WTC11 (cell line): ENCODE results near the gene AGBL4. TPM values are rescaled to one million over a fixed set of nuclear protein-coding genes. Genes with fewer than 3 reads are reported as not detected.

ENCODE experiments used
- ATAC-seq: fragments of 200-7000 bp; cut with Tn5 transposase; 2 replicates; pipeline ENCODE4 v1.10.0; 2021; ENCODE audit warnings: mild to moderate bottlenecking, moderate library complexity
- CTCF ChIA-PET: fragments of 300-600 bp; sonication (Branson Sonifier 250); formaldehyde crosslinking; loops from one replicate; lab custom pipeline; 2021; ENCODE audit warnings: antibody characterized with exemption; lab: Charles Lee
- POLR2A ChIA-PET: fragments of 350-600 bp; sonication (Branson Sonifier 250); formaldehyde crosslinking; loops from one replicate; lab custom pipeline; 2021; ENCODE audit warnings: antibody characterized with exemption; lab: Charles Lee
- DNase-seq: peaks from one replicate; pipeline ENCODE4 v3.0.0; 2021; ENCODE audit warnings: low spot score
- H3K27ac Mint-ChIP-seq: 2 replicates; pipeline ENCODE4 v1.8.0; 2021; ENCODE audit warnings: mixed read lengths
- H3K27me3 Mint-ChIP-seq: 2 replicates; pipeline ENCODE4 v1.8.0; 2021; ENCODE audit warnings: low read depth, mild to moderate bottlenecking, moderate library complexity, mixed read lengths
- H3K36me3 Mint-ChIP-seq: 2 replicates; pipeline ENCODE4 v1.8.0; 2021; ENCODE audit warnings: mixed read lengths
- H3K4me1 Mint-ChIP-seq: 2 replicates; pipeline ENCODE4 v1.8.0; 2022; ENCODE audit warnings: mixed read lengths
- H3K4me3 Mint-ChIP-seq: 2 replicates; pipeline ENCODE4 v1.8.0; 2021; ENCODE audit warnings: mild to moderate bottlenecking, moderate library complexity, mixed read lengths
- H3K9me3 Mint-ChIP-seq: 2 replicates; pipeline ENCODE4 v1.8.0; 2021; ENCODE audit warnings: mixed read lengths
- ATF1 ChIP-seq: sonication (generic); formaldehyde crosslinking; IDR thresholded peaks from 2 replicates; pipeline ENCODE4 v1.8.1; 2023; ENCODE audit warnings: mild to moderate bottlenecking, moderate library complexity, missing genetic modification reagents
- ESRRA ChIP-seq: sonication (generic); formaldehyde crosslinking; IDR thresholded peaks from 2 replicates; pipeline ENCODE4 v1.8.1; 2022; ENCODE audit warnings: mild to moderate bottlenecking, missing genetic modification reagents, borderline replicate concordance
- FOXJ3 ChIP-seq: sonication (generic); formaldehyde crosslinking; IDR thresholded peaks from 2 replicates; pipeline ENCODE4 v1.9.0; 2021; ENCODE audit warnings: missing genetic modification reagents, mild to moderate bottlenecking, borderline replicate concordance
- FOXK1 ChIP-seq: sonication (generic); formaldehyde crosslinking; IDR thresholded peaks from 2 replicates; pipeline ENCODE4 v1.8.0; 2022; ENCODE audit warnings: mild to moderate bottlenecking, moderate library complexity, missing genetic modification reagents
- FOXP1 ChIP-seq: sonication (generic); formaldehyde crosslinking; IDR thresholded peaks from 2 replicates; pipeline ENCODE4 v1.8.0; 2022; ENCODE audit warnings: missing genetic modification reagents, mild to moderate bottlenecking, moderate library complexity, borderline replicate concordance
- GABPB1 ChIP-seq: sonication (generic); formaldehyde crosslinking; IDR thresholded peaks from 2 replicates; pipeline ENCODE4 v1.8.1; 2023; ENCODE audit warnings: mild to moderate bottlenecking, missing genetic modification reagents
- GTF2I ChIP-seq: fragments of 250-450 bp; sonication (Bioruptor Pico); conservative IDR thresholded peaks from 2 replicates; pipeline ENCODE4 v1.4.0; 2021; ENCODE audit warnings: mild to moderate bottlenecking
- JAZF1 ChIP-seq: fragments of 250-450 bp; sonication (Bioruptor Pico); IDR thresholded peaks from 2 replicates; pipeline ENCODE4 v1.9.0; 2021; ENCODE audit warnings: moderate library complexity, mild to moderate bottlenecking, inconsistent platforms
- JUN ChIP-seq: sonication (generic); formaldehyde crosslinking; IDR thresholded peaks from 2 replicates; pipeline ENCODE4 v1.8.0; 2023; ENCODE audit warnings: mild to moderate bottlenecking, missing genetic modification reagents
- KAT7 ChIP-seq: sonication (generic); formaldehyde crosslinking; IDR thresholded peaks from 2 replicates; pipeline ENCODE4 v1.8.1; 2023; ENCODE audit warnings: missing genetic modification reagents, mild to moderate bottlenecking, borderline replicate concordance
- MXD4 ChIP-seq: fragments of 250-450 bp; sonication (Bioruptor Pico); IDR thresholded peaks from 2 replicates; pipeline ENCODE4 v1.8.0; 2021; ENCODE audit warnings: mild to moderate bottlenecking, moderate library complexity, borderline replicate concordance
- SMAD4 ChIP-seq: sonication (generic); formaldehyde crosslinking; IDR thresholded peaks from 2 replicates; pipeline ENCODE4 v1.8.0; 2022; ENCODE audit warnings: mild to moderate bottlenecking, missing genetic modification reagents
- TEAD4 ChIP-seq: sonication (generic); formaldehyde crosslinking; IDR thresholded peaks from 2 replicates; pipeline ENCODE4 v1.8.0; 2022; ENCODE audit warnings: mild to moderate bottlenecking, missing genetic modification reagents
- TP53 ChIP-seq: sonication (generic); formaldehyde crosslinking; IDR thresholded peaks from 2 replicates; pipeline ENCODE4 v1.8.1; 2023; ENCODE audit warnings: mild to moderate bottlenecking, missing genetic modification reagents
- USF1 ChIP-seq: sonication (generic); formaldehyde crosslinking; IDR thresholded peaks from 2 replicates; pipeline ENCODE4 v1.8.0; 2022; ENCODE audit warnings: mild to moderate bottlenecking, missing genetic modification reagents
- ZBTB21 ChIP-seq: sonication (generic); formaldehyde crosslinking; IDR thresholded peaks from 2 replicates; pipeline ENCODE4 v1.8.1; 2023; ENCODE audit warnings: mild to moderate bottlenecking, missing genetic modification reagents, borderline replicate concordance
- ZNF138 ChIP-seq: sonication (generic); formaldehyde crosslinking; conservative IDR thresholded peaks from 2 replicates; pipeline ENCODE4 v1.8.1; 2022; ENCODE audit warnings: mild to moderate bottlenecking, moderate library complexity, missing genetic modification reagents
- ZNF671 ChIP-seq: fragments of 250-450 bp; sonication (Bioruptor Pico); IDR thresholded peaks from 2 replicates; pipeline ENCODE4 v1.8.0; 2021; ENCODE audit warnings: mild to moderate bottlenecking
- ZSCAN18 ChIP-seq: fragments of 250-450 bp; sonication (Bioruptor Pico); IDR thresholded peaks from 2 replicates; pipeline ENCODE4 v2.1.2; 2022; ENCODE audit warnings: mild to moderate bottlenecking, moderate library complexity
- total RNA-seq: library from RNA; stranded (reverse); gene quantifications from 3 replicates; pipeline ENCODE4 v1.2.3, GENCODE V29; 2021
- TF ChIP-seq, protein P1 (sequence below): sonication (generic); formaldehyde crosslinking; IDR thresholded peaks from 2 replicates; pipeline ENCODE4 v1.8.1; 2022; ENCODE audit warnings: mild to moderate bottlenecking, missing genetic modification reagents, moderate library complexity, borderline replicate concordance
- TF ChIP-seq, protein P2 (sequence below): fragments of 250-450 bp; sonication (Bioruptor Pico); IDR thresholded peaks from 2 replicates; pipeline ENCODE4 v1.8.0; 2021; ENCODE audit warnings: mild to moderate bottlenecking
- TF ChIP-seq, protein P3 (sequence below): sonication (generic); formaldehyde crosslinking; IDR thresholded peaks from 2 replicates; pipeline ENCODE4 v1.8.1; 2023; ENCODE audit warnings: mild to moderate bottlenecking, missing genetic modification reagents

AGBL4 gene
- total RNA-seq, 1 experiment from 2014 or later, result 0.87 TPM

GRCh38 chr1:48753293-48753692 is 1270.5 kb downstream of the AGBL4 start (continued):
- no peak for TF ChIP-seq ESRRA (CRISPR knock-in tag)
- no peak for TF ChIP-seq FOXK1 (CRISPR knock-in tag)

GRCh38 chr1:48750109-48750508 is 1273.6 kb downstream of the AGBL4 start:
- Mint-ChIP-seq H3K27me3 (no peaks in the 10 kb centered on the region), H3K4me3 (no peak overlapping the region), H3K36me3 (peaks cover 9% of the 10 kb centered on the region), H3K9me3 (no peaks in the 10 kb centered on the region)
- ChIA-PET CTCF (no interaction called here), POLR2A (no interaction called here)
- no peak for ATAC-seq
- DNase-seq, result no peak
- TF ChIP-seq USF1 (CRISPR knock-in tag) (no peak), ATF1 (no peak)
- TF ChIP-seq, protein P1, sequence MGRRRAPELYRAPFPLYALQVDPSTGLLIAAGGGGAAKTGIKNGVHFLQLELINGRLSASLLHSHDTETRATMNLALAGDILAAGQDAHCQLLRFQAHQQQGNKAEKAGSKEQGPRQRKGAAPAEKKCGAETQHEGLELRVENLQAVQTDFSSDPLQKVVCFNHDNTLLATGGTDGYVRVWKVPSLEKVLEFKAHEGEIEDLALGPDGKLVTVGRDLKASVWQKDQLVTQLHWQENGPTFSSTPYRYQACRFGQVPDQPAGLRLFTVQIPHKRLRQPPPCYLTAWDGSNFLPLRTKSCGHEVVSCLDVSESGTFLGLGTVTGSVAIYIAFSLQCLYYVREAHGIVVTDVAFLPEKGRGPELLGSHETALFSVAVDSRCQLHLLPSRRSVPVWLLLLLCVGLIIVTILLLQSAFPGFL, result no peak
- TF ChIP-seq, all 79 proteins: peak for 0
- Mint-ChIP-seq H3K27ac (no peak overlapping the region), H3K4me1 (peaks cover 9% of the 10 kb centered on the region)

DNA sequence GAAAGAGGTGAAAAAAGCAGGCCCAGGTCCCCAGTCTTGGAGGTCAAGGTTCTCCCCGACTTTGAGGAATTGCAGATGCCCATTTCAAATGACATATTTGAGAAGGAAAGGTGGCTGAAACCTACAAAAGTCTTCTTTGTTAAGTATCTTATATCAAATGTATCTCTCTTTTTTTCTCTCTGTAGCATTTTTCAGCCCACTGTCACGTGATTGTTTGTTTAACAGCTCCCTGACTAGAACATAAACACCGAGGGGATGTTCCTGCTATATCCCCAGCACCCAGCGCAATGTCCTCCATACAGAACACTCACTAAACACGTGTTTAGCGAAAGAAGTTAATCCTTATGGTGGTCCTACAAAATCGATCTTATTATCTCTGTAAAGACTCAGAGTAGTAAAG is 1274.7 kb downstream of the AGBL4 start:
- ATAC-seq, result no peak

DNA sequence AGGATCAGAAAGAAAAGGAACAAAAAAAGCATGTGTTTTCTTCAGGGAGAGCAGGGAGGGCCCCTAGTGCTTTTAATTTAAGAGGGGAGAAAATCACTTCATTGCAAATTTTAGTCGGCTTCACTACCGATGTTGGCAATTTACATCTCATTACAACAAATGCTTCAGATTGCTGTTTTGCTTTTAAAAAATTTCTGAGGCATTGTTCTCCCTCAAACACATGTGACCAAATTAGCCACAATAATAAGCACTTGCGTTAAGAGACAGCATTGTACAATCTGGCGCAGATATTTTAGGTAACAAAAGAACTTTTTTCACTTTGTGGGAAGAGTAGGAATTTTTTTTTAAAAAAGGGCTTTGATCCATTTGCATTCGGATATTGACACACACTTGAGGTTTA is 1276.8 kb downstream of the AGBL4 start:
- H3K27ac Mint-ChIP-seq, result no peak overlapping the region; the same call in 1 of the 2 replicates
- DNase-seq (no peak), ATAC-seq (no peak)
- TF ChIP-seq JAZF1 (CRISPR knock-in tag) (no peak), JUN (CRISPR knock-in tag) (no peak), ZSCAN18 (CRISPR knock-in tag) (no peak), TEAD4 (CRISPR knock-in tag) (no peak), FOXJ3 (CRISPR knock-in tag) (no peak)
- TF ChIP-seq, protein P2, sequence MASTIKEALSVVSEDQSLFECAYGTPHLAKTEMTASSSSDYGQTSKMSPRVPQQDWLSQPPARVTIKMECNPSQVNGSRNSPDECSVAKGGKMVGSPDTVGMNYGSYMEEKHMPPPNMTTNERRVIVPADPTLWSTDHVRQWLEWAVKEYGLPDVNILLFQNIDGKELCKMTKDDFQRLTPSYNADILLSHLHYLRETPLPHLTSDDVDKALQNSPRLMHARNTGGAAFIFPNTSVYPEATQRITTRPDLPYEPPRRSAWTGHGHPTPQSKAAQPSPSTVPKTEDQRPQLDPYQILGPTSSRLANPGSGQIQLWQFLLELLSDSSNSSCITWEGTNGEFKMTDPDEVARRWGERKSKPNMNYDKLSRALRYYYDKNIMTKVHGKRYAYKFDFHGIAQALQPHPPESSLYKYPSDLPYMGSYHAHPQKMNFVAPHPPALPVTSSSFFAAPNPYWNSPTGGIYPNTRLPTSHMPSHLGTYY (CRISPR knock-in tag), result no peak
- H3K4me3 Mint-ChIP-seq, result no peak overlapping the region
- POLR2A ChIA-PET, result no interaction called here
- H3K27me3 Mint-ChIP-seq, result no peaks in the 10 kb centered on the region
- peaks cover 20% of the 10 kb centered on the region for H3K4me1 Mint-ChIP-seq
- peaks cover 7% of the 10 kb centered on the region; the same call in 1 of the 2 replicates for H3K36me3 Mint-ChIP-seq
- no peaks in the 10 kb centered on the region for H3K9me3 Mint-ChIP-seq
- CTCF ChIA-PET, result no interaction called here

More for the DNA sequence above, 1274.7 kb downstream of the AGBL4 start:
- DNase-seq, result no peak
- no peak overlapping the region for H3K27ac Mint-ChIP-seq
- H3K4me3 Mint-ChIP-seq, result no peak overlapping the region
- no peaks in the 10 kb centered on the region for H3K27me3 Mint-ChIP-seq
- H3K9me3 Mint-ChIP-seq, result no peaks in the 10 kb centered on the region
- ChIA-PET CTCF (no interaction called here), POLR2A (no interaction called here)
- H3K4me1 Mint-ChIP-seq, result peaks cover 6% of the 10 kb centered on the region
- TF ChIP-seq TP53 (CRISPR knock-in tag) (no peak), MXD4 (CRISPR knock-in tag) (no peak), ZNF671 (no peak), KAT7 (CRISPR knock-in tag) (no peak), ZNF138 (CRISPR knock-in tag) (no peak), GABPB1 (CRISPR knock-in tag) (no peak), FOXP1 (CRISPR knock-in tag) (no peak), GTF2I (CRISPR knock-in tag) (no peak), SMAD4 (CRISPR knock-in tag) (no peak), ZBTB21 (CRISPR knock-in tag) (no peak)
- TF ChIP-seq, protein P3, sequence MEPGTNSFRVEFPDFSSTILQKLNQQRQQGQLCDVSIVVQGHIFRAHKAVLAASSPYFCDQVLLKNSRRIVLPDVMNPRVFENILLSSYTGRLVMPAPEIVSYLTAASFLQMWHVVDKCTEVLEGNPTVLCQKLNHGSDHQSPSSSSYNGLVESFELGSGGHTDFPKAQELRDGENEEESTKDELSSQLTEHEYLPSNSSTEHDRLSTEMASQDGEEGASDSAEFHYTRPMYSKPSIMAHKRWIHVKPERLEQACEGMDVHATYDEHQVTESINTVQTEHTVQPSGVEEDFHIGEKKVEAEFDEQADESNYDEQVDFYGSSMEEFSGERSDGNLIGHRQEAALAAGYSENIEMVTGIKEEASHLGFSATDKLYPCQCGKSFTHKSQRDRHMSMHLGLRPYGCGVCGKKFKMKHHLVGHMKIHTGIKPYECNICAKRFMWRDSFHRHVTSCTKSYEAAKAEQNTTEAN (CRISPR knock-in tag), result no peak
- H3K36me3 Mint-ChIP-seq, result peaks cover 7% of the 10 kb centered on the region; the same call in 1 of the 2 replicates
